HG03469 (cell line): ENCODE data around the gene CACHD1.
"Not testable (repeated sequence)": the region's sequence is repeated elsewhere in the genome, so short reads cannot be mapped to it uniquely, and the experiment has no call there.

Source experiments
- ATAC-seq: cut with Tn5 transposase; IDR thresholded peaks from one replicate; pipeline ENCODE4 v1.9.1; 2021; ENCODE audit warnings: mild to moderate bottlenecking, moderate library complexity, moderate number of reproducible peaks; ENCODE audit not compliant: unreplicated experiment

CACHD1 gene

DNA sequence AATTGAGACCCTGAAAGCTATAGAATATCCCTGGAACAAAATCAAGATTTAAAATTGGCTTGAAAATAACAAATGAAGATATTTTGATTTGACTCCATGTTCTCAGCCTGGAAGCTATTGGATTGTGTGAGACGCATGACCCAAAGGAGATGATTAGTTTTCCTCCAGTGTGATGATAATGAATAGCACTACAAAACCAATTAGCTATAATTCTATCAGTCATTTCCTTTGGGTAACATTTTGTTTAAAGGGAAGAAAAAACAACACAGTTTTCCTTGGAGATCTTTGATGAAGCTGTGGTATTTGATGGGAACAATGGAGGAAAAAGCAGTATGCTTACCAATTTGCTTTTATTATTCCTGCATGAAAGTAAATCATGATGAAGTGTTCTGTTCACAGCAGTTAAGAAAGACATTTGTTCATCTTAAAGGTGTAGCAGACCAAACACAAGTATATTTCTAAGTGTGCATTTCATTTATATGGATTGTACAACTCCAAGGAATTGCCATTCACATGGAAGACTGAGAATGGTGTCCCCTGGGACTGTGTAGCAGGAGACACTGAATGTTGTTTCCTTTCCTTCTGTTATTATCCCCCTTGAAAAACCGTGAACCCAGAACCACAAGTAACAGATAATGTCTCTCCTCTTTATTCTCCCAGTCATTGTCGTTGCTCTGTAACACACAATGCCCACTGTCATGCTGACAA lies 111.4 kb downstream of the CACHD1 start:
- no peak for ATAC-seq

GRCh38 chr1:64581843-64582185 lies 111.9 kb downstream of the CACHD1 start:
- no peak for ATAC-seq

- no peak for ATAC-seq
These were observed 114.5 kb downstream of the CACHD1 start for GRCh38 chr1:64584479-64584878.

- ATAC-seq = no peak
These were observed 118.9 kb downstream of the CACHD1 start for GRCh38 chr1:64588876-64589275.

- ATAC-seq = no peak
These were observed 120.4 kb downstream of the CACHD1 start for GRCh38 chr1:64590316-64590715.

- ATAC-seq = no peak
These were observed 124.5 kb downstream of the CACHD1 start for GRCh38 chr1:64594446-64594845.

GRCh38 chr1:64595871-64596515 lies 126.1 kb downstream of the CACHD1 start:
- no peak for ATAC-seq

DNA sequence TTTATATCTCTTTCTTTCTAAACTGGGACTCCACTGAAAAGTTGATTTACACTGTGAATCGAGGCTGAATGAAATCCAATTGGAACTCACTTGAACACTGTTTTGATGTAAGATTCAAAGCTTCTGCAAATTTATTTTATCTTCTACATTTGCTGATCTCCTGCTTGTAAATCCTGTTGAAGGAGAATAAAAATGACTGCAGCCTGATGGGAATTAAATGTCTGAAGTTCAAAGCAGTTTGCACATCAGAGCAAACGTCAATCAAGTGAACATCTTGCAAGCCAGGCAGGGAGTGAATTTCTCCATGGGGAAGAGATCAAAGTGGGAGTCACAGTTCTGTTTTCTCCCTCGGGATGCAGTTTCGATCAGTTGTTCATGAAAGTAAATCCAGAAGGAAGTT lies 127.2 kb downstream of the CACHD1 start:
- no peak for ATAC-seq

DNA sequence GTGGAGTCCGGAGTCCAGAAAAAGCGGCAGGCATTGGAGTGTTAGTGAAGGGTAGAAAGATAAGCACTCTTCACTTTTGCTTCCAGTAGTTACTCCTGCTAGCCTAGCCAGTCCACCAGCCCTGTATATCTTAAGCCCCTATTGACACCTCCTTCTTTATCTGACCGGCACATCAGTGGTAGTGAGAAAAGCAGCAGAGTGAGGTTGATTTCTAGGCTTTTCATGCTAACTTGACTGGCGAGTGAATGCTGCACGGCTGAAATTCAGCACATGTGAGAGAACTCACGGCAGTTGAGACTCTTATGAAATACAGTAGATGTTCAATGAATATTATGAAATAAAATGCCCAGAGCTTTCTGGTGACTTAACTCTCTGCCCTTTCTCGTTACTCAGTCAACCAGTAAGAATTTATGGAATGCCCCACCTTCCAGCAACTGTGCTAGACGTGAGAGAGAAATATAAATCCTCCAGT lies 128.2 kb downstream of the CACHD1 start:
- ATAC-seq = no peak

- no peak for ATAC-seq
These were observed 129.3 kb downstream of the CACHD1 start for GRCh38 chr1:64599242-64599641.

DNA sequence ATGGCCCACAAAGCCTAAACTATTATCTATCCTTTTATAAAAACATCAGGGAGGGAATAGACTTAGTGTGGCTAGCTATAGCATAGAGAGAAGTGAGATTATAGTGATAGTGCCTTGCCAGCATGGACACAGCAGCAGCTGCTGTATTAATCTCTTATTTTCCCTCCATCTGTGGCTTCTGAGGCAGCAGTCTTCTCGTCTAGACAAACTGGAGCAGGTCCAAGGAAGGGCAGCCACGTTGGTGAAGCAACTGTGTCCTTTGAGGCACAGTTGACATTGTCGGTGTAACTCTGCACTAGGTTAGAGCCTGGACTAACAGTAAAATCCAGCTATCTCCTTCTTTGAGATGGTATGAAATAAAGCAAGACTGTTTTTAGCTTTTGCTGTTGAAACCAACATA lies 131.3 kb downstream of the CACHD1 start:
- ATAC-seq = no peak

DNA sequence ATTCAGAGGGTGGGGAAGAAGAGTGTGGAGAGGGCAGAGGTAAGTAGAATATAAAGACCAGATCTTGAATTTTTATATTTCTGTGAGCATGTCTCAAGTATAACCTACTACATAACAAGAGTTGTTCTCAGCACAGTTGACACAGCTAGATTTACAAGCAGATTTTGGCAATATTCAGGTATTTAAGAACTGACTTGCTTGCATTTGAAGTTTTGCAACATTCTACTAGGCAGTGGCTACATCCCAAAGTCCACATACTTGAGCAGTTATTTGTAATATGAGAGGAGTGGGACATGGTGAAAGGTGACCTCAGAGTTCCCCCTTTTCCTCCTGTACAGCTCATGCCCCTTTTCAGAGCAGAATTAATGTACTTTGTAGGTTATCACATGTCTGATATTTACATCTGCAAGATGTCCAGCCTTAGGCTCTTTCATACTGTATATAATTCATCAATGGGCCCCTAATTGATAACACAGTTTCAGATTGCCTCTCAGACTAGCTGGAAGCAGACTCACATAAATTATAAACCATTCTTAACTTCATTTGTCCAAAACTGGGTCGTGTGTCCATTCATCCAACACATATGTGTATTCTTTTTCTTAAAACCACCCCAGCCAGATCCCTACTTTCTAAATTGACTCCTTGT lies 138.2 kb downstream of the CACHD1 start:
- ATAC-seq = no peak

GRCh38 chr1:64608651-64609048 lies 138.7 kb downstream of the CACHD1 start:
- no peak for ATAC-seq

DNA sequence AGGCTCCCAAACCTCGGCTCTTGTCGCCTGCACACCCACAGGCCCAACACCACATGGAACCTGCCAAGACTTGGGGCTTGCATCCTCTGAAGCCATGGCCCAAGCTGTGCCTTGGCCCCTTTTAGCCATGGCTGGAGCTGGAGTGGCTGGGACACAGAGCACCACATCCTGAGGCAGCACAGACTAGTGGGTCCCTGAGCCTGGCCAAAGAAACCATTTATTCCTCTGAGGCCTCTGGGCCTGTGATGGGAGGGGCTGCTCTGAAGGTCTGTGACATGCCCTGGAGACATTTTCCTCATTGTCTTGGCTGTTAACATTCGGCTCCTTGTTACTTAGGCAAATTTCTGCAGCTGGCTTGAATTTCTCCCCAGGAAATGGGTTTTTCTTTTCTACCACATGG lies 141.0 kb downstream of the CACHD1 start:
- ATAC-seq = not testable (repeated sequence)

DNA sequence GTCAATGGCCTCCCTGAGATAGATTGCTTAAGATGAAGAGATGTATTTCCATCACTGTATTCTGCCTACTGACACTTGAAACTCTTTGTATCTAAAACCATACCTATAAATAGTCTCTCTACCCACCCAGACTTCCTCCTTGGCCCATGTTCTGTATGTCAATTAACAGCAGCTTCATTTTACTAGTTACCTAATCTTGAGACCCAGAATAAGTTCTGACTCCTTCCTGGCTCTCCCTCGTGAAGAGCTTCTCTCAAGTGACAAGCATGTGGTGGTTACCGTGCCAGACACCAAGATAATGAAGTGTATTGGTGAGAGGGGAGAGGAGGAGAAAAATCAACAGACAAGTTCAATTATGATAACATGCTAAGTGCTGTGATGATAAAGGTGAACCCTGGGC lies 146.1 kb downstream of the CACHD1 start:
- ATAC-seq = no peak

DNA sequence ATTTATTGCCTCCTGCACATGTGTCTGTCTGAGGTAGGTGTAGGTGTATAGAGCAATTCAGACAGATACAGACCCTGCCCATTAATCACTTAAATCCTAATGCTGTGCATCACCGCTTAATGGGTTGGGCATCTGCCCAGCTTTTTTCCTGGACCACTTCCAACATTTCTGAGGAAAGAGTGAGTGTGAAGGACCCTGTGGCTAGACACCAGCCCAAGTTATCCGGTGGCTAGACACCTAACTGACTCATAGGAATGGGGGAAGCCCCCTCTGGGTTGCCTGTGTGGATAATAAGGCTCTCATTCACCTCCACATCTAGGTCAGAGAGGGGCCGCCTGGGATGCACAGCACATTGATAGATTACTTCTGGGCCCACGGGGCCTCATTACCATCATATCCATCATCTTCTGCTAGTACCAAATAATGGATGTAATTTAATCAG lies 153.8 kb downstream of the CACHD1 start:
- ATAC-seq = no peak

GRCh38 chr1:64624218-64624713 lies 154.3 kb downstream of the CACHD1 start:
- ATAC-seq = no peak

GRCh38 chr1:64624808-64625207 lies 154.9 kb downstream of the CACHD1 start:
- no peak for ATAC-seq

DNA sequence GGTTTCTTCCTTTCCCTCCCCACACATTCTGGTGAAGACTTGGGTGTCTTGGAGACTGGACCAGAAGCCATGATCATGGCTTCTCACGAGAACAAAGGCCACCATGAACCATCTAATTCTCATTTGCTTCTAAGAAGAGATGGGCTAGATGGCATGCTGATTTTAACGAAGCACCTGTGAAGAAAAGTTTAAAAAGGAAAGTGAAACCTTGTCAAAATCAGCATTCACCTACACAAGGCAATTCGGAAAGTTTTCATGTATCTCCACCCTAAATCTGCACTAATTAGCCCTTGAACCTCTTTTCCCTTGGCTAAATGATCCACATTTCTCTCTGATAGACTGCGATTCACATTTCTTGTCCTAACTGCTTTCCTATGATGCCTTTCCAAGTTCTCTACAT lies 160.7 kb downstream of the CACHD1 start:
- no peak for ATAC-seq

DNA sequence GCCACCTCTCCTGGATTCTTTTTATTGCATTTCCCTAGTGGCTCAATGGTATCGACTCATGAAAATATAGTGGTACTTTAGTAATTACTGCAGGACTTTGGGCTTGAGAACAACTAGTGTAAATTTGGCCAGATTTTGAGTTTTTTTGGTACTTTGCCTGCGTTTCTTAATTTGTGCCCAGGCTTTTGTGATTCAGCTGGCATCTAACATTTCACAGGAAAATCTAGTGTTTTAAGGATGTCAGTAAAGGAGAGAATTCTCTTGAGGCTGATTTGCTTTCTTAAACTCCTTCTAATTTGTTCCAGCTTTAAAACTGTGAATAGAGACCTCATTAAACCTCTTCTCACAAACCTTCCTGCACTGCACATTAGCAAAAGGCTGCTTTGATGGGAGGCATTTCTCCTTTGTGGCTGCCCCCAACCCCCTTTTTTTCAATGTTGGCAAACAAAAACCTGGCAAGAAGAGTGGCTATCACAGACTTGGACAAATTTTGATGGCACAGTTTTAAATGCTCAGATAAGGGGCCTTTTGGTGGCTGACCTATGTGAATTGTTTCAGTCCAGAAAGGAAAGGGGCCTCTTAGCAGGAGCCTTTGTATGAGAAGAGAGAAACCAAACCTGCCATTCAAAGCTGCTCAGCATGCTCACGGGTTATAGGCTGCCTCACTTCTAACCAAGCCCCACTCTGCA lies 161.6 kb downstream of the CACHD1 start:
- ATAC-seq = no peak

DNA sequence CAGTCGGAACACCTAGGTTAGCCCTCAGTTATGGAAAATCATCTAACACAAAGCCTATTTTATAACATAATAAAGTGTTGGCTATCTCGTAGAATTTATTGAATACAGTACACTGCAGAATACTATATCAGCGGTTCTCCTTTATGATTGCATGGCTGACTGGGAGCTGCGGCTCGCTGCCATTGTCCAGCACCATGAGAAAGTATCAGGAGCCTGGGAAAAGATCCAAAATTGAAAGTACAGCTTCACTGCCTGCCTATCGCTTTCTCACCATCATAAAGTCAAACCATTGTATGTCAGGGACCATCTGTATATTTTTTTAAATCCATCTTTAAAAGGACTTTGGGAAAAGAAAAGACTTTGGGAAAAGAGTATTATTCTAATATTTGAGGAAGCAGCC lies 163.0 kb downstream of the CACHD1 start:
- ATAC-seq = no peak
